Endometrium (tissue), 2 donors: Measurements from ENCODE around the gene HCST.
"Not testable (repeated sequence)": the region's sequence is repeated elsewhere in the genome, so short reads cannot be mapped to it uniquely, and the experiment has no call there.

Experiments used
- FAIRE-seq: peaks from 2 replicates; lab custom pipeline; 2012; peaks lifted over from hg19 to GRCh38; lab: Jason Lieb, UNC
- donor health status: control.
- donor health status: control.

Gene HCST

GRCh38 chr19:35904311-35905068 lies 2.2 kb downstream of the HCST start:
- FAIRE-seq: no peak

GRCh38 chr19:35905178-35905727 lies 2.9 kb downstream of the HCST start:
- no peak for FAIRE-seq

GRCh38 chr19:35907377-35907745 lies 5.0 kb downstream of the HCST start:
- FAIRE-seq: no peak

- FAIRE-seq: no peak
These were observed 5.7 kb downstream of the HCST start, which contains the start of gene TYROBP for GRCh38 chr19:35908010-35908441. Gene TYROBP (minus strand): TSS chr19:35908295. CDS start chr19:35908228, 67 bp downstream.

- FAIRE-seq: no peak
These were observed 6.8 kb downstream of the HCST start for GRCh38 chr19:35908973-35909683.

- FAIRE-seq: no peak
These were observed 7.3 kb downstream of the HCST start for GRCh38 chr19:35909684-35910035.

- not testable (repeated sequence) for FAIRE-seq
These were observed 8.0 kb downstream of the HCST start for GRCh38 chr19:35910355-35910754.

GRCh38 chr19:35911173-35911572 lies 8.8 kb downstream of the HCST start:
- no peak for FAIRE-seq

- no peak for FAIRE-seq
These were observed 9.5 kb downstream of the HCST start for GRCh38 chr19:35911790-35912189.

- FAIRE-seq: no peak
These were observed 11.3 kb downstream of the HCST start for GRCh38 chr19:35913589-35913988.

- FAIRE-seq: no peak
These were observed 13.1 kb downstream of the HCST start for GRCh38 chr19:35915443-35915842.

GRCh38 chr19:35919306-35919705 lies 17.0 kb downstream of the HCST start:
- FAIRE-seq: no peak

GRCh38 chr19:35921012-35921411 lies 18.7 kb downstream of the HCST start:
- no peak for FAIRE-seq

- FAIRE-seq: no peak
These were observed 23.2 kb downstream of the HCST start for GRCh38 chr19:35925501-35925900.

GRCh38 chr19:35928507-35928906 lies 26.2 kb downstream of the HCST start:
- FAIRE-seq: no peak

GRCh38 chr19:35929876-35930275 lies 27.5 kb downstream of the HCST start:
- no peak for FAIRE-seq

- FAIRE-seq: peak; percentile 98
These were observed 29.0 kb downstream of the HCST start for GRCh38 chr19:35931161-35931873.

- FAIRE-seq: no peak
These were observed 29.5 kb downstream of the HCST start for GRCh38 chr19:35931874-35932202.

GRCh38 chr19:35932291-35932936 lies 30.1 kb downstream of the HCST start:
- FAIRE-seq: no peak

GRCh38 chr19:35935911-35936737 lies 33.8 kb downstream of the HCST start, which contains the start of gene LRFN3:
Gene LRFN3 (plus strand): TSS chr19:35936374. CDS start chr19:35939426, 3,052 bp downstream.
- FAIRE-seq: no peak

GRCh38 chr19:35936738-35937268 lies 34.5 kb downstream of the HCST start:
- FAIRE-seq: no peak
